HL-60/S4 treated with phorbol 12-myristate 13-acetate at 8.2 ng/mL for 4 days and 3 days (cell line): Measurements from ENCODE around the gene TBL1XR1.
"Not testable (repeated sequence)": the region's sequence is repeated elsewhere in the genome, so short reads cannot be mapped to it uniquely, and the experiment has no call there.

Experiments used
- in situ Hi-C: fragments of 300-500 bp; cut with MboI; formaldehyde crosslinking; loops from 2 replicates; pipeline ENCODE4 v1.15.0; 2022; ENCODE audit warnings: low sequenced_read_pairs

TBL1XR1 gene

GRCh38 chr3:177144922-177145321 lies 52.4 kb downstream of the TBL1XR1 start:
- in situ Hi-C loops, result no loop called here

- in situ Hi-C loops, result no loop called here
These were observed 55.2 kb downstream of the TBL1XR1 start for GRCh38 chr3:177141899-177142646.

- in situ Hi-C loops, result no loop called here
These were observed 55.8 kb downstream of the TBL1XR1 start for GRCh38 chr3:177141471-177141870.

- in situ Hi-C loops, result not testable (repeated sequence)
These were observed 58.1 kb downstream of the TBL1XR1 start for GRCh38 chr3:177139220-177139619.

- in situ Hi-C loops, result no loop called here
These were observed 59.2 kb downstream of the TBL1XR1 start for GRCh38 chr3:177137774-177138705.

GRCh38 chr3:177136741-177137140 lies 60.5 kb downstream of the TBL1XR1 start:
- in situ Hi-C loops, result no loop called here

- in situ Hi-C loops, result no loop called here
These were observed 61.3 kb downstream of the TBL1XR1 start for GRCh38 chr3:177135841-177136492.

- in situ Hi-C loops, result no loop called here
These were observed 62.5 kb downstream of the TBL1XR1 start for GRCh38 chr3:177134816-177135210.

- in situ Hi-C loops, result no loop called here
These were observed 63.1 kb downstream of the TBL1XR1 start for GRCh38 chr3:177133860-177134815.

- in situ Hi-C loops, result no loop called here
These were observed 65.2 kb downstream of the TBL1XR1 start for GRCh38 chr3:177131927-177132636.

- in situ Hi-C loops, result no loop called here
These were observed 70.3 kb downstream of the TBL1XR1 start for GRCh38 chr3:177127008-177127407.

- in situ Hi-C loops, result no loop called here
These were observed 71.1 kb downstream of the TBL1XR1 start for GRCh38 chr3:177126015-177126773.

- in situ Hi-C loops, result no loop called here
These were observed 72.4 kb downstream of the TBL1XR1 start for GRCh38 chr3:177124882-177125281.

GRCh38 chr3:177123822-177124221 lies 73.5 kb downstream of the TBL1XR1 start:
- in situ Hi-C loops, result no loop called here

- in situ Hi-C loops, result no loop called here
These were observed 75.0 kb downstream of the TBL1XR1 start for GRCh38 chr3:177122183-177122856.

- in situ Hi-C loops, result no loop called here
These were observed 77.5 kb downstream of the TBL1XR1 start for GRCh38 chr3:177119829-177120228.

- in situ Hi-C loops, result no loop called here
These were observed 83.0 kb downstream of the TBL1XR1 start for GRCh38 chr3:177114253-177114652.

- in situ Hi-C loops, result no loop called here
These were observed 85.7 kb downstream of the TBL1XR1 start for GRCh38 chr3:177111541-177111949.
